Right ventricle myocardium inferior (tissue), 1 donor: ENCODE data around the gene CFAP77. TPM values are rescaled to one million over a fixed set of nuclear protein-coding genes. Genes with fewer than 3 reads are reported as not detected.
"Not testable (repeated sequence)": the region's sequence is repeated elsewhere in the genome, so short reads cannot be mapped to it uniquely, and the experiment has no call there.

Experiments used
- ATAC-seq: fragments of 200-7000 bp; cut with Tn5 transposase; one replicate; pipeline ENCODE4 v1.9.1; 2020; ENCODE audit warnings: mild to moderate bottlenecking, moderate library complexity
- DNase-seq: peaks from one replicate; pipeline ENCODE4 v3.0.0; 2021; ENCODE audit errors: missing footprints
- intact Hi-C: fragments of 100-400 bp; cut with DNase I; formaldehyde crosslinking; loops from one replicate; pipeline ENCODE4 v1.11.0; 2022
- total RNA-seq: library from RNA; stranded (reverse); fragmentation: NEBNext Ultra II Directional; extraction: Animal tissue kit (Norgen Biotek cat#: 25700); gene quantifications from one replicate; pipeline ENCODE4 v1.2.1, GENCODE V29; 2021
- donor health status: DM: no; HTN: yes; CAD: no; lungs with severe emphysema.

Gene CFAP77
- total RNA-seq, 1 donor from 2014 or later, result 2.9 TPM

DNA sequence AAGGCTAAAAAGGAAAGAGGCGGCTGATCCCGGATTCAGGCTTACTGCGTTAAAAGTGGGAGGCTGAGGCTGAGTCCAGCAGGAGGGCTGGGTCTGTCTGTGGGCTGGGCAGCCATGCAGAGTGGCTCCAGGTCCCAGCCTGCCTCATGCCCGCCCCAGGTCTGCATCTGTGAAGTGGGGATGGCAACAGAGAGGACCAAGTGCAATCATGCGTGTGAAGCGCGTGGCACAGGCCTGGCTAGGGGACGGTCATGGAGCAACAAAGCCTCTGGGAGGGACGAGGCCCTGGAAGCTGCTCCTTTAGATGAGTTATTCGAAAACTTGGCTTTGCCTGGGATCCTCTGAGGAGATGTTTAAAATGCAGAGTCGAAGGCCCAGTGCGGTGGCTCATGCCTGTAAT, 142.0 kb downstream of the CFAP77 start:
- DNase-seq (no peak), ATAC-seq (no peak)
- intact Hi-C loops, result no loop called here

DNA sequence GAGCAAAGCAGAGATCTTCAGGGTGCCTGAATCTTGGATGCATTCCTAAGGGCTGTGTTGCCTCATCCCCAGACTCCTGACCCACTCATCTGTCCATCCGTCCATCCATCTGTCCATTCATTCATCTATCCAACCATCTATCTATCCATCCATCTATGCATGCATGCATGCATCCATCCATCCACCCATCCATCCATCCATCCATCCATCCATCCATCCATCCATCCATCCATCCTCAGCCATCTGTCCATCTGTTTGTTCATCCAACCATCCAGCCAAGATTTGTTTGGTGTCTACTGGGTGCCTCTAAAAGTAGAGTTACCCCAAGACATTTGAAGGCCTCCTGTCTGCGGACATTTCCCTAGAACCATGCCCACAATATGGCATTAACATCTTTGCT, 144.7 kb downstream of the CFAP77 start:
- no peak for DNase-seq
- ATAC-seq, result no peak
- intact Hi-C loops, result no loop called here

DNA sequence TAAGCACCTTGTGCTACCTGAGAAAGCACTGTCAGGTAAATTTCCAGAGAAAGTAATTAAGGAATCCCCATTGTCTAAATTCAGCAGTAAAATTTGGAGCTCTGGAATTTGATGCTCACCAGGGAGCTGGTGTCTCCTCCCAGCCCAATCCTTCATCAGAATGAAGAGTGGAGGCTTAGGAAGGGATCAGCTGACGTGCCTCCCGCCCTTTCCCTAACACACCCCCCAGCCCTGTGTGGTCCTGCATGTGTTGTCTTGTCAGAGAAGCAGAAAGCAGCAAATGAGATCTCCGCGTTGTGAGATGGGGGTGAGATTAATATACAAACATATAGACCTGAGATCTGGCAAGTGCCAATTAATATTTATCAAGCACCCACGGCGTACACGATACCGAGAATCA, 145.5 kb downstream of the CFAP77 start:
- DNase-seq, result no peak
- ATAC-seq, result no peak
- intact Hi-C loops, result no loop called here

DNA sequence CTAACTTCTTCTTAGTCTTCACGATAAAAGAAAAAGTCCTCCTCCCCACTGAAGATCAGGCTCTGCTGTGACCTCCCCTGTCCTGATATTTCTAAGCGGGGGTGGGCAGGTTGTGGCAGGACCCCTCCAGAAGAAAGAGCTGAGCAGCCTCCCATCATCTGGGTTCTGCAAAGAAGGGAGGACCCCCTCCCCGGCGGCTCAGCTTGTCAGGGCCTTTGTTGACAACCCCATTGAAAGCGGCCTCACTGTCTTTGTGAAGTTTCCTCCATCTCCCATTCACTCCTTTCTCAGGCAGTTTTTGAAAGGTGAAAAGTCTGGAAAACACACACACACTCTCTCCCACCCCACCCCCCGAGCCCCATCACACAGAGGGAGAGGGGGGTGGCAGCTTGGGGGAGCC, 146.2 kb downstream of the CFAP77 start:
- DNase-seq, result no peak
- ATAC-seq, result no peak
- intact Hi-C loops, result no loop called here

DNA sequence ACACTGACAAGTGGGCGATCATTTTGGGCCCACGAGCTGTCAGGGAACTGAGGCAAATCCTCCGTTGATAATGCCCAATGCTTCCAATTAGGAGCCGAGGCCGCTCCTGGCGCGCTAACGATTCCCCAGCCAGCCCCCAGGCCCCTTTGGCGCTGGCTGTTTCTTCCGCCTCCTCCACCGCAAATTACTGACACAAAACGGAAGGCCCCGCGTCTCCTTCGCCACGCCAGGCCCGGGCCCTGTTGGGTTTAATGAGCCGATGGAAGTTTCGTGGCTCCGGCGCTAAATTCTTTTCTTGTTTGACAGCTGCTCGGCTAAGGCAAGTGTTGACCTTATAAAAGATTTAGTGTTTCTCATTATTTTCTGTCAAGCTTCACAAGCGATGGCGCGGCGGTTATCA, 146.7 kb downstream of the CFAP77 start:
- DNase-seq, result no peak
- no peak for ATAC-seq
- intact Hi-C loops, result no loop called here

DNA sequence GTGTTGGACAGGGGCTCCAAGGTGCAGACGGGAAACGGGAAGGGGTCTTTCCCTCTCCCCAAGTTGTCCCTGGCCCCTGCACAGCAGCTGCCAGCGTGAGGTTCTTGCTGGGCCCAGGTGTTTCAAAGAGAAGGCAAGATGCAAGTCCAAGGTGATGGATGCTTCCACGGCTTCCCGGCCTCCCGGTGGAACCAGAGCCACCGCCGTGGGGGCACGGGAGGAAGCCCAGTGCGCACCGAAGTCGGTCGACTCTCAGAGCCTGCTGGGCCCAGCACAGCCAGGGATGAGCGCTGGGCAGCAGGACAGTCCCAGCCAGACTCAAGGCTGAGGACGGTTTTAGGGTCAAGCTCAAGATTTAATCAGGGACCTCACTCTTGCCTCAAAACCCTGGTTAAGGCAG, 147.1 kb downstream of the CFAP77 start:
- ATAC-seq (no peak), DNase-seq (no peak)
- intact Hi-C loops, result no loop called here

DNA sequence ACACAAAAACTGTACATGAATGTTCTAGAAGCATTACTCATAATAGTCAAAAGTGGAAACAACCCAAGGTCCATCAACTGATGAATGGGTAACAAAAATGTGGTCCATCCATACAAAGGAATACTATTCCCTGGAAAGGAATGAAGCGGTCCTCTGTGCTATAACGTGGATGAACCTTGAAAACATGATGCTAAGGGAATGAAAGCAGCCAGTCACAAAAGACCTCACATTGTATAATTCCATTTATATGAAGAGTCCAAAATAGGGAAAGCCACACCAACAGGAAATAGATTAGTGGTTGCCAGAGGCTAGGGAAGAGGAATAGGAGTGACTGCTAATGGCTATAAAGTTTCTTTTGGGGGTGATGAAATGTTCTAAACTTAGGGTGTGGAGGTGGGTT, 149.7 kb downstream of the CFAP77 start:
- ATAC-seq (no peak), DNase-seq (no peak)
- intact Hi-C loops, result no loop called here

DNA sequence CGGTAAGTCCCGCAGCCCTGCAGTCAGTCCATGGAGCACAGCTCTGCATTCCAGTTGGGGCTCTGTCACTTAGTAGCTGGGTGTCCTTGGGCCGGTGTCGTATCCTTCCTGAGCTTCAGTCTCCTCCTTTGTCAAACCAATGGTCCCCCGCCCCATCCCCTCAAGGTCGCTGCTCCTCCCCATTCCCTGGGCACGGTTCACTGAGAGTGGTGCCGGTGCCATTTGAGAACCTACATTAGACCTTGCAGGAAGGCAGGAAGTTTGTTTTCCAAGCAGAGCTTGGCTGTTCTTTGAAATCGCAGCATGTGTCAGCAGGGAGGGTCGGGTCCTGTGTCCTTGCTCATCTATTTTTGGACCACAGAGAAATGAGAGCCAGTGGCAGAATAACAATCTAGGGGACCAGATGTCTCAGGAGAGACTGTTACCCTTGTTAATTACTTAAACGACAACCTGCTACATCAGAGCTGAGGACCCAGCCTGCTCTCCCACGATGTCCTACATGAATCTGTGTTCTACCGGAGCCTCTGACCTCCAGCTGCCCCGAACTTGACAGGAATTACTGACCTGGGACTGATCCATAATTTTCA, 150.7 kb downstream of the CFAP77 start:
- peak; percentile 31 for ATAC-seq

DNA sequence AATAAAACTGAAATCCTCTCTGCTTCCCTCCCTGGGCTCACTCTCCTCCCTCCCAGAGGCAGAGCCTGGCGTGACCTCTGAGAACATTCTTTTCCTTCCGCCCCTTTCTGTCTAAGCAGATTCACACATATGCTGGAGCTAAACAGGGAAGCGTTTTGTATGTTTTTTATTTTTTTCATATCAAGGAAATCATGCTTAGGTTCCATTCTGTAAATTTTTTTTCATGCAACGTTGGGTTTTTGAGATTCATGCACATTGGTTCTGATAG, 152.2 kb downstream of the CFAP77 start:
- ATAC-seq (peak; percentile 42), DNase-seq (no peak)
- intact Hi-C loops, result no loop called here

More for the DNA sequence above, 150.7 kb downstream of the CFAP77 start:
- intact Hi-C loops, result no loop called here
- DNase-seq, result no peak

DNA sequence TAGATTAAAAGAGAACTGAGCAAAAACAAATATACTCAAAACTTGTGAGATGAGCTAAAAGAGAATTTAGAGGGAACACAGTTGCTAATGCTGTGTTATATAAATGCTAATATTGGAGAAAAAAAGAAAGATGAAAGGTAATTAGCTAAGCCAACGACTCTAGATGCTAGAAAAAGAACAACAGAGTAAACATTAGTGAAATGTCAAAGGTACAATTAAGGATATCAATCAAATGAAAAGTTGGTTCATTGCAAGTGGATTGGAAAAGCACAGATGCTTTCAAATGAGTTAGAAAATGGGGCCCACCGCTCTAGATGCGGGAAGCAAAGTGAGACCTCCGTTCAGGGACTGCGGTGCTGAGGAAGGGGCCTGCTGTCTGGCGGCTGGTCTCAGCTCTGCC, 154.5 kb downstream of the CFAP77 start:
- no peak for ATAC-seq
- no peak for DNase-seq
- intact Hi-C loops, result no loop called here

DNA sequence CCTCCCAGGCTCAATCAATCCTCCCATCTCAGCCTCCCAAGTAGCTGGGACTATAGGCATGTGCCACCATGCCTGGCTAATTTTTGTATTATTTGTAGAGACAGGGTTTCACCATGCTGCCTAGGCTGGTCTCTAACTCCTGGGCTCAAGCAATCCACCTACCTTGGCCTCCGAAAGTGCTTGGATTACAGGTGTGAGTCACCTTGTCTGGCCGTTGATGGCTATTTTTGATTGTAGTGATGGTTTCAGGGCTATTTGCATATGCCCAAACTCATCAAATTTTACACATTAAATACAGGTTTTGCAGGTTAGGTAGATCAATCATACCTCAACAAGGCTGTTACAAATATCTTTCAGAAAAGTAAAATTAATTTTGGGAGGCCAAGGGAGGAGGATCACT, 158.8 kb downstream of the CFAP77 start:
- ATAC-seq, DNase-seq, intact Hi-C loops: not testable (repeated sequence)

DNA sequence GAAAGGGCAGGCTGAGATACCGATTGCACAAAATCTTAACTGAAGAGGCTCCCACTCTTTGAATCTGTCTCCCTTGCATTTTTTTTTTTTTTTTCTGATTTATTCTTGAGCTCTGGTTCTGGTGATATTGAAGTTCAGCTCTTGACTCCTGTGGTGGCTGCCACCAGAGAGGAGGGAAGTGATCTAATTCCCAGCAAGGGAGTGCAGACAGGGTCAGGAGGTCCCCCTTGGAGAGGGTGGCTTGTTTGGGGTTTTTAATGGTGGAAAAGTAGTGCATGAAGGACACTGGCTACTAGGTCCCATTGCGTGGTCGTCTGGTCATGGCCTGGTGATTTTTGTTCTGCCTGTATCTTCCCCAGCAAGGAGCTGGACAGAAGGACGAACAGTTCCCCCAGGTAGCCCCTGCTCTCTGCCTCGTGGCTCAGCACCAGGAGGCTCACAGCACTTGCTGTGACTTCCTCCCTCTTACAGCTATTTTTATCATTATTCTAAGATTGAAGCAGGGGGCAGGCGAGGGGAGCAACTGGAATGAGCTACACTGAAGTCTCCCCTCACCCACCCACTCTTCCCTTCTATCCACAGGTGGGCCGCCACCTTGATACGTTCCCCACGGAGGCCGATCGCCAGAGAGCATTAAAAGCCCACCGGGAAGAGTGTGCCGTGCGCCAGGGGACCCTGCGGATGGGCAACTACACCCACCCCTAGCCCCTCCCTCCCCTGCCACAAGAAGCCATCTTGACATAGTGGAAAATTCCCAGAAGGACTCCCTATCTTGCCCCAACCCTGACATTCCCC, 162.0 kb downstream of the CFAP77 start:
- no peak for DNase-seq
- intact Hi-C loops, result loop anchor here (2.0 kb wide), 1 partner anchor 153 kb away; no protein-coding TSS in a partner anchor
- ATAC-seq, result no peak

DNA sequence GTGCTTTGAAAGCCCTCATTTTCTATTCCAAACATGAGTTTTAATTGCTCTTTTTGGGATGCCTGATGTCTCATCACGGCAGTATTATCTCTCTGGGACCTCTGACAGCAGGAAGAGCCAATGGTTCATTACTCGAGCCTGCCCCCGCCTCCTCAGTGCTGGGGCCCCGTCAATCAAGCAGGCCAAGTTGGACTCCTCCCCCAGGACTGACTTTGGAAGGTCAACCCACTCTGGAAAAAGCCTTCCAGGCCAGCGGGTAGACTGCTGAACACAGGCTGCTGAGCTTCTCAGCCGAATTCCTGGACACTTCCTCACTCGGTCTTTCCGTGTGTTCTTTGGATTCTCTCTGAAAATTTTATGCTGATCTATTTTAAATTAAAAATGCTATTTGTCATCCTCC, 162.9 kb downstream of the CFAP77 start:
- intact Hi-C loops, result loop anchor here (2.0 kb wide), 1 partner anchor 154 kb away; no protein-coding TSS in a partner anchor
- ATAC-seq (no peak), DNase-seq (no peak)

DNA sequence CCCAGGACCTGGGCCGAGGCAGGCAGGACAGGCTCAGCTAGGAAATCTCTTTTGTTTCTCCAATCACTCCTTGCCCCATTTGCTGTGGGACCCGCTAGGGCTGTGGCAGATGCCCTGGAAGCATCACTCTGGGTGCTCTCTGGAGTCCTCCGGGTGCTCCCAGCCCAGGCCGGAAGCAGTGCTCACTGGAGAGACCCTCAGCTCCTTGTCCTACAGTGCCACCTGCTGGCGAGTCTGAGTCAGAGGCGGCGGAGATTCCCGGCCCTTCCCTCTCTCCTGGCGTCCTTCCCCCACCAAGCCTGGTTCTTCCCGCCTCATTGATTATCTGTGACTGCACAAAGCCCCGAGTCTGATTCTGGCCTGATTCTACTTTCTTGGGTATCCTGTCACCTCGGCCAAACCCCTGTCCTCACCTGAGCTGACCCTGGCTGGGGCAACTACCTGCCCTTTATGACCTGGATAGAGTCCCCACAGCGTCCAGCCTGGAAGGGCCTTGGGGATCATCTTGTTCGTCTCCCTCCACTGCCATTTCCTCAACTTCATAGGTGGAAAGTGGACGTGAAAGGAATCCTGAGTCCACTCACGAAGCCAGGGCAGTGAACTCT, 165.1 kb downstream of the CFAP77 start:
- intact Hi-C loops, result loop anchor here (1.0 to 5.0 kb wide), 3 partner anchors 68 to 227 kb away; partner anchors contain the start of gene CFAP77
- no peak for DNase-seq
- ATAC-seq, result peak; percentile 69

DNA sequence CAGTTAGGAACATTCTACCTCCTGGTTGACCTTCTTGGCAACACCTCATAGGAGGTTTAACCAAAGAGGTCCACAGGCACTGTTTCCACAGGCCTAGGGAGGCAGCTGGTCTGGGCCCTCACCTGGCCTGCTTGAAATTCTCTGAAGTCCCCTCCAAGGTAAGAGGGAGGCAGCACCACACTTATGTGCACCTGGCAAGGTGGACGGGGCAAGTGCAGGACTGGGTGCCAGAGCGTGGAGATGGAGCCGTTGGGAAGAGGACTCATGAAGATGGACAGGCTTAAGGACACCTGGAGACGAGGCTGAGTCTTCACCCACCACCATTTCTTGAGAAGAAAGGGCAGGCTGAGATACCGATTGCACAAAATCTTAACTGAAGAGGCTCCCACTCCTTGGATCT, 165.8 kb downstream of the CFAP77 start:
- intact Hi-C loops, result loop anchor here (1.0 to 5.0 kb wide), 3 partner anchors 69 to 226 kb away; partner anchors contain the start of gene CFAP77
- no peak for DNase-seq
- no peak for ATAC-seq

DNA sequence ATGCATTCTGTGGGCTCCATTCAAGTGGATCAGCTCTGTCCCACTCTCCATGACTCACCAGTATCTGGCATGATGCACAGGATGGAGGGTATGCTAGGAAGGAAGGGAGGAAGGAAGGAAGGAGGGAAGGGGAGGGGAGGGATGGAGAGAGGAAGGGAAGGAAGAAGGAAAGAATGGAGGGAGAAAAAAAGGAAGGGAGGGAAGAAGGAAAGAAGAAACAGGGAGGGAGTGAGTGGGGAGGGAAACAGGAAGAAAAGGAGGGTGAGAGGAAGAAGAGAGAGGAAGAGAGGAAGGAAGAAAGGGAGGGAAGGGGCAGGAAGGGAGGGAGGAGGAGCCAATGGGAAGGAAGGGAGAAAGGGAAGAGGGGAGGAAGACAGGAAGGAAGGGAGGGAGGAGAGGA, 167.1 kb downstream of the CFAP77 start:
- ATAC-seq, result no peak
- intact Hi-C loops, result loop anchor here (5.0 kb wide), 1 partner anchor 225 kb away; no protein-coding TSS in a partner anchor
- DNase-seq, result no peak

DNA sequence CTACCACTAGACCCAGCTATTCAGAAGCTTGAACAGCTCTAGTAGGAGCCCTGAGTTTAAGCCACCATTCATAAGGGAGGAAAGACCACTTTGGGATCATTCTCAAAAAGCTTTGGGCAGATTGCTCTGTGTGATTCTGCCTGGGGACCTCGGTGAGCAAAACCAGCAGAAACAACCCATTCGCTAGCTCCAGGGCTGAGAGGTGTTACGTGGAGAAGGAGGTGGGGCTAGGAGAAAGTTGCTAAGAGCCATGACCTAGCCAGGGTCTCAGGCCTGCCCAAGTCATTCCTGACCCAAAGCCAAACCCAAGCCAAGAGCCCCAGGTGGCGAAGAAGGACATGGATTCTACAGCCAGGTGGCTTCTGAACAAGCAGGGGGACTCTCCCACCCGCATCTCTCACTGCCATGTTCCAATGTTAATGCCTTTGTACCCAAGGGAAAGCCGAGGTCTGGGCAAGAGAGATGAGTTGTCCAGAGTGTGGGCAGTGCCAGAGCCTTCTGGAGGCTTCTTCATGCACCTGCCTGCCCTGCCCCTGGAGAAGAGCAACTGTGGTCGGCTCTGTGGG, 168.4 kb downstream of the CFAP77 start:
- DNase-seq (no peak), ATAC-seq (no peak)
- intact Hi-C loops, result loop anchor here (5.0 kb wide), 1 partner anchor 224 kb away; no protein-coding TSS in a partner anchor

DNA sequence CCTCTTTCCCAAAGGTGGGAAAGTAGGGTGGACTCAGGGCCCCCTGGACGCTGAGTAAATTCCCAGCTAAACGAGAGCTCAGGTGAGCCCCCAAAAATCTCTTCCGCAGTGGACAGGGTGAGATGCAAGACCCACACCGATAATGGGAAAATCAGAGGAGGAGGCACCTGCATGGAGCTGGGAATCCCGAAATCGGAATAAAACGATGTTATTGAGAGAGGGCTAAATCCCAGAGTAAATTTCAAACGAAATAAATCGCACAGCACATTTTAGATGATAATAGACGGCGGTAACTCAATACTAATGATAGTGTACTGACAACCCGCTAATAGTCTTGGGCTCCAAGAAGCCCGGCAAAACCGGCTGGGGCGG, 169.4 kb downstream of the CFAP77 start:
- DNase-seq, result no peak
- no peak for ATAC-seq
- intact Hi-C loops, result loop anchor here (5.0 kb wide), 1 partner anchor 223 kb away; no protein-coding TSS in a partner anchor

DNA sequence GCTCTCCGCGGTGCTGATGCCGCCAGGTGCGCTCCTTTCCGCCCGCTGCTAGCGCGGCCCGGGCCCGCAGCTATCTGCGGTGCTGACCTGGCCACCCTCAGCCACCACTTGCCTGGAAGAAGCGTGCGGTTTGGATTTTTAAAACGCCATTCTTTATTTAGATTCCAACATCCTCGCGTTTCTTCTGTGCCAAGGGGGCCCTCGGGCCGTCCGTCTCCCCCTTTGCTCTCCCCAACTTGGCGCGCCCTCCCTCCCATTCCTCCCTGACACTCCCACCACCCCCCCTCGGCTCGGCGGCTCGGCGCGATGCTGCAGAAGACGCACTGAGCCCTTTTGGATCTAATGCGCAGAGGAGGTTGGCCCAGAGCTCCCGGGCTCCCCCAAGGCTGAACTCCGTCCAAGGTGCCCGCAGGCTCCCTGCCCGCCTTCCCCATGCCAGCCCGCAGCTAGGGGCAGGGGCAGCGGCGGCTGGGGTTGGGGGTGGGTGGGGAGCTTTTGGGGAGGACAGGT, 172.3 kb downstream of the CFAP77 start, which contains the start of gene BARHL1:
TSS of gene BARHL1 (plus strand) at position 331 of the 510 bp plus-strand sequence. CDS start 192 bp downstream, outside the sequence.
- intact Hi-C loops, result no loop called here
- ATAC-seq (peak; percentile 4), DNase-seq (no peak)
